RWPE2 (cell line): ENCODE results near the gene RNASE2.

Experiments
- ATAC-seq: fragments of 200-7000 bp; cut with Tn5 transposase; 3 replicates; pipeline ENCODE4 v1.9.1; 2021; ENCODE audit warnings: low read depth
- DNase-seq: peaks from one replicate; pipeline ENCODE4 v3.0.0-alpha.2; 2020; ENCODE audit warnings: low spot score
- H3K27ac ChIP-seq: fragments of 450-650 bp; 2 replicates; pipeline ENCODE4 v1.5.1; 2017; ENCODE audit warnings: mild to moderate bottlenecking; ENCODE audit not compliant: poor library complexity, severe bottlenecking
- H3K27me3 ChIP-seq: fragments of 250-450 bp; sonication (Bioruptor Pico); 2 replicates; pipeline ENCODE4 v1.5.1; 2021; ENCODE audit warnings: mild to moderate bottlenecking, moderate library complexity; ENCODE audit not compliant: insufficient read depth, poor library complexity, severe bottlenecking
- H3K36me3 ChIP-seq: fragments of 250-450 bp; sonication (Bioruptor Pico); 2 replicates; pipeline ENCODE4 v1.5.1; 2020; ENCODE audit warnings: low read depth, mild to moderate bottlenecking, moderate library complexity
- H3K4me1 ChIP-seq: fragments of 250-450 bp; sonication (Bioruptor Pico); 2 replicates; pipeline ENCODE4 v1.5.1; 2021; ENCODE audit warnings: mild to moderate bottlenecking, moderate library complexity; ENCODE audit not compliant: insufficient read depth, poor library complexity, severe bottlenecking
- H3K4me3 ChIP-seq: fragments of 250-450 bp; sonication (Bioruptor Pico); 2 replicates; pipeline ENCODE4 v1.5.1; 2021; ENCODE audit warnings: mild to moderate bottlenecking, moderate library complexity; ENCODE audit not compliant: severe bottlenecking
- H3K9me3 ChIP-seq: fragments of 250-450 bp; sonication (Bioruptor Pico); 2 replicates; pipeline ENCODE4 v1.5.1; 2021; ENCODE audit warnings: mild to moderate bottlenecking, moderate library complexity; ENCODE audit not compliant: severe bottlenecking
- CTCF ChIP-seq: fragments of 450-650 bp; IDR thresholded peaks from one replicate; pipeline ENCODE4 v1.5.1; 2017; ENCODE audit warnings: mild to moderate bottlenecking, moderate library complexity; ENCODE audit not compliant: poor library complexity, severe bottlenecking

Gene RNASE2

GRCh38 chr14:20996521-20996920, 41.2 kb downstream of the RNASE2 start:
- Histone ChIP-seq H3K4me3 (no peak overlapping the region), H3K36me3 (peaks cover 54% of the 10 kb centered on the region), H3K27me3 (no peaks in the 10 kb centered on the region), H3K4me1 (peaks cover 9% of the 10 kb centered on the region), H3K27ac (no peak overlapping the region), H3K9me3 (no peaks in the 10 kb centered on the region)
- no peak for TF ChIP-seq CTCF
- no peak for ATAC-seq
- DNase-seq: no peak

GRCh38 chr14:20997115-20997514, 41.8 kb downstream of the RNASE2 start:
- Histone ChIP-seq H3K27ac (no peak overlapping the region), H3K27me3 (no peaks in the 10 kb centered on the region), H3K4me3 (no peak overlapping the region), H3K9me3 (no peaks in the 10 kb centered on the region), H3K36me3 (peaks cover 48% of the 10 kb centered on the region), H3K4me1 (peaks cover 6% of the 10 kb centered on the region)
- DNase-seq (no peak), ATAC-seq (no peak)
- no peak for TF ChIP-seq CTCF

GRCh38 chr14:20997564-20997963, 42.3 kb downstream of the RNASE2 start:
- no peak for TF ChIP-seq CTCF
- no peak for DNase-seq
- H3K4me1 ChIP-seq: peaks cover 6% of the 10 kb centered on the region
- no peak for ATAC-seq
- no peak overlapping the region for H3K4me3 ChIP-seq
- no peaks in the 10 kb centered on the region for H3K27me3 ChIP-seq
- no peaks in the 10 kb centered on the region for H3K9me3 ChIP-seq
- H3K36me3 ChIP-seq: peaks cover 43% of the 10 kb centered on the region
- no peak overlapping the region for H3K27ac ChIP-seq

GRCh38 chr14:20998139-20998538, 42.9 kb downstream of the RNASE2 start:
- Histone ChIP-seq H3K4me1 (peaks cover 6% of the 10 kb centered on the region), H3K9me3 (no peaks in the 10 kb centered on the region), H3K27ac (peak overlapping the region; percentile 11), H3K27me3 (no peaks in the 10 kb centered on the region), H3K36me3 (peaks cover 37% of the 10 kb centered on the region), H3K4me3 (no peak overlapping the region)
- ATAC-seq (peak; percentile 24; the same call in 1 of the 3 replicates), DNase-seq (no peak)
- TF ChIP-seq CTCF: no peak

GRCh38 chr14:20998674-20999366, 43.5 kb downstream of the RNASE2 start, which contains the start of gene SLC39A2:
Gene SLC39A2 (plus strand): TSS chr14:20999293. CDS start chr14:20999447, 154 bp downstream.
- peaks cover 31% of the 10 kb centered on the region for H3K36me3 ChIP-seq
- peak within 1 kb of the TSS; percentile 11 for H3K27ac ChIP-seq
- no peak for DNase-seq
- H3K4me1 ChIP-seq: peaks cover 6% of the 10 kb centered on the region
- peak; percentile 84 for ATAC-seq
- no peak within 1 kb of the TSS for H3K4me3 ChIP-seq
- H3K27me3 ChIP-seq: no peaks in the 10 kb centered on the region
- no peak for TF ChIP-seq CTCF
- H3K9me3 ChIP-seq: no peaks in the 10 kb centered on the region
